ENCODE measurements around the gene EML6. TPM values are rescaled to one million over a fixed set of nuclear protein-coding genes. Genes with fewer than 3 reads are reported as not detected.

Gene EML6
- total and polyA plus RNA-seq, 2 donors (not counting 1 experiment from before 2014, with no cell fraction given), result 0.34 to 1.3 TPM

DNA sequence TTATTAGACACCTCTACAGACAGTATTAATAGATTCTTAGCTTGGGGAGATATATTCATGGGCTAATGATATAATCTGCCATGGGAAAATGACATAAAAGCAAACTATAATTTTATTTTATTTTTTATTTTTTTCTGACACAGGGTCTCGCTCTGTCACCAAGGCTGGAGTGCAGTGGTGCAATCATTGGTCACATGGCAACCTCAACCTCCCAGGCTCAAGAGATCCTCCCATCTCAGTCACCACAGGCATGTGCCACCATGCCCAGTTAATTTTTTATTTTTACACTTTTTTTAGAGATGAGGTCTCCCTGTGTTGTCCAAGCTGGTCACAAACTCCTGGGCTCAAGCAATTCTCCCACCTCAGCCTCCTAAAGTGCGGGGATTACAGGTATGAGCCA, 287.5 kb downstream of the EML6 start:
- Histone ChIP-seq H3K79me2 (ENCODE audit: control insufficient read depth, insufficient read depth, low read length) (peaks cover 100% of the 10 kb centered on the region), H4K20me1 (ENCODE audit: control insufficient read depth, extremely low read depth, insufficient read depth, low read length) (peaks cover 29% of the 10 kb centered on the region), H3K9ac (ENCODE audit: insufficient read depth, low read length) (no peak overlapping the region), H3K9me3 (ENCODE audit: control insufficient read depth, insufficient read depth, low read depth, low read length) (no peaks in the 10 kb centered on the region), H3K4me1 (ENCODE audit: control insufficient read depth, extremely low read depth, insufficient read depth, low read length) (peaks cover 19% of the 10 kb centered on the region), H3K4me2 (ENCODE audit: extremely low read depth, insufficient read depth, low read length) (peak overlapping the region; percentile 95), H2AFZ (ENCODE audit: low read length) (no peak overlapping the region), H3K27ac (ENCODE audit: insufficient read depth, low read length) (no peak overlapping the region), H3K4me3 (replicated peaks in 1 of 4; ENCODE audit: control extremely low read depth in 1 of 4, insufficient read depth in 1 of 4, low read depth in 3 of 4, low read length in 4 of 4) (peak overlapping the region in 1 of 4 experiments; percentile 40), H3K27me3 (ENCODE audit: control insufficient read depth, insufficient read depth, low read length) (no peaks in the 10 kb centered on the region), H3K36me3 (ENCODE audit: control insufficient read depth, insufficient read depth, low read length) (no peaks in the 10 kb centered on the region)
- peak; percentile 29 to 43 for DNase-seq (ENCODE audit: low read depth in 2 of 2)
- TF ChIP-seq, protein P1, sequence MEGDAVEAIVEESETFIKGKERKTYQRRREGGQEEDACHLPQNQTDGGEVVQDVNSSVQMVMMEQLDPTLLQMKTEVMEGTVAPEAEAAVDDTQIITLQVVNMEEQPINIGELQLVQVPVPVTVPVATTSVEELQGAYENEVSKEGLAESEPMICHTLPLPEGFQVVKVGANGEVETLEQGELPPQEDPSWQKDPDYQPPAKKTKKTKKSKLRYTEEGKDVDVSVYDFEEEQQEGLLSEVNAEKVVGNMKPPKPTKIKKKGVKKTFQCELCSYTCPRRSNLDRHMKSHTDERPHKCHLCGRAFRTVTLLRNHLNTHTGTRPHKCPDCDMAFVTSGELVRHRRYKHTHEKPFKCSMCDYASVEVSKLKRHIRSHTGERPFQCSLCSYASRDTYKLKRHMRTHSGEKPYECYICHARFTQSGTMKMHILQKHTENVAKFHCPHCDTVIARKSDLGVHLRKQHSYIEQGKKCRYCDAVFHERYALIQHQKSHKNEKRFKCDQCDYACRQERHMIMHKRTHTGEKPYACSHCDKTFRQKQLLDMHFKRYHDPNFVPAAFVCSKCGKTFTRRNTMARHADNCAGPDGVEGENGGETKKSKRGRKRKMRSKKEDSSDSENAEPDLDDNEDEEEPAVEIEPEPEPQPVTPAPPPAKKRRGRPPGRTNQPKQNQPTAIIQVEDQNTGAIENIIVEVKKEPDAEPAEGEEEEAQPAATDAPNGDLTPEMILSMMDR (conservative IDR thresholded peaks at IDR 0.05 in 1 of 2, IDR thresholded peaks at IDR 0.05 in 1 of 2; ENCODE audit: low read depth in 1 of 2, low read length in 2 of 2), result no peak
- TF ChIP-seq EZH2 (IDR thresholded peaks at IDR 0.05; ENCODE audit: low read length, missing control alignments), result no peak

DNA sequence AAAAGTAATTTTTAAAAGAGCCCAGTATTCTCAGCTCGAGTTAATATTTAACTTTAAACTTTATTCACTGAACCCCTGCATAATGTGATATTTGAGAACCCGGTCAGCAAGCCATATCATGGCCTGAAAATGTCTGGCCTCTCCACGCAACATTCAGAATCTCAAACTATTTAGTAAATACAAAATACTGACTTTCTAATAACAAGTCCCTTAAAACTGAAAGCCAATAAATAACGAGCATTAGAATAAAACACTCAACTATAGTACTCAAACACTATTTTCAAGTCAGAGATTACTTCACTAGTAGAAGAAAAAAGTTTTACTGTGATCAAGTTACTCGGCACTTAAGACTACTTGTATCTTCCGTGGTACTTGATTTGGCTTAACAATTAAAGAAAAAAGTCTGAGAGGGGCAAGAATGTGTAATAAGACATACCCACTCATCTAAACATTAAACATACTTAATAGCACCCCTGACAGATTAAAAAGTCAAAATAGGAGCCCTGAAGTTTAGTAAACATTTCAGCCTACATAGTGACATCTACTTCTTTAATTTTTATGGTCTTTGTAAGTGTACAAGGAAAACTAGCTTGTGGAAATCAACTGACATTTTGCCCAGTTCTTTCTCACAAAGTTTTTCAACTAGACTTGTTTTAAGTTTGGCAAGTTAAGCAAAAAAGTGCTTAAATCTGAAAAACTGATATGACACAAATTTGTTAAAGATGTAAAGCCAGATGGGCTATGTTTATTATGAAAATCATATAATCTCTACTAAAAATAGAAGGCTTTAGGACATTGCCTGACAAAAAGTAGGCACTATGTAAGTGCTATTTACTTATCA, 288.6 kb downstream of the EML6 start:
- no peak overlapping the region for H3K9ac ChIP-seq (ENCODE audit: insufficient read depth, low read length)
- no peaks in the 10 kb centered on the region for H3K27me3 ChIP-seq (ENCODE audit: control insufficient read depth, insufficient read depth, low read length)
- H3K4me2 ChIP-seq (ENCODE audit: extremely low read depth, insufficient read depth, low read length), result peak overlapping the region; percentile 52
- no peaks in the 10 kb centered on the region for H3K9me3 ChIP-seq (ENCODE audit: control insufficient read depth, insufficient read depth, low read depth, low read length)
- DNase-seq (ENCODE audit: low read depth in 2 of 2), result no peak
- no peaks in the 10 kb centered on the region for H3K36me3 ChIP-seq (ENCODE audit: control insufficient read depth, insufficient read depth, low read length)
- no peak for TF ChIP-seq EZH2 (IDR thresholded peaks at IDR 0.05; ENCODE audit: low read length, missing control alignments)
- TF ChIP-seq, protein P1 (conservative IDR thresholded peaks at IDR 0.05 in 1 of 2, IDR thresholded peaks at IDR 0.05 in 1 of 2; ENCODE audit: low read depth in 1 of 2, low read length in 2 of 2), result no peak
- peaks cover 19% of the 10 kb centered on the region for H3K4me1 ChIP-seq (ENCODE audit: control insufficient read depth, extremely low read depth, insufficient read depth, low read length)
- peak overlapping the region in 2 of 4 experiments; percentile 8 to 40 for H3K4me3 ChIP-seq (replicated peaks in 1 of 4; ENCODE audit: control extremely low read depth in 1 of 4, insufficient read depth in 1 of 4, low read depth in 3 of 4, low read length in 4 of 4)
- no peak overlapping the region for H3K27ac ChIP-seq (ENCODE audit: insufficient read depth, low read length)
- no peak overlapping the region for H2AFZ ChIP-seq (ENCODE audit: low read length)
- peaks cover 100% of the 10 kb centered on the region for H3K79me2 ChIP-seq (ENCODE audit: control insufficient read depth, insufficient read depth, low read length)
- H4K20me1 ChIP-seq (ENCODE audit: control insufficient read depth, extremely low read depth, insufficient read depth, low read length), result peaks cover 32% of the 10 kb centered on the region

DNA sequence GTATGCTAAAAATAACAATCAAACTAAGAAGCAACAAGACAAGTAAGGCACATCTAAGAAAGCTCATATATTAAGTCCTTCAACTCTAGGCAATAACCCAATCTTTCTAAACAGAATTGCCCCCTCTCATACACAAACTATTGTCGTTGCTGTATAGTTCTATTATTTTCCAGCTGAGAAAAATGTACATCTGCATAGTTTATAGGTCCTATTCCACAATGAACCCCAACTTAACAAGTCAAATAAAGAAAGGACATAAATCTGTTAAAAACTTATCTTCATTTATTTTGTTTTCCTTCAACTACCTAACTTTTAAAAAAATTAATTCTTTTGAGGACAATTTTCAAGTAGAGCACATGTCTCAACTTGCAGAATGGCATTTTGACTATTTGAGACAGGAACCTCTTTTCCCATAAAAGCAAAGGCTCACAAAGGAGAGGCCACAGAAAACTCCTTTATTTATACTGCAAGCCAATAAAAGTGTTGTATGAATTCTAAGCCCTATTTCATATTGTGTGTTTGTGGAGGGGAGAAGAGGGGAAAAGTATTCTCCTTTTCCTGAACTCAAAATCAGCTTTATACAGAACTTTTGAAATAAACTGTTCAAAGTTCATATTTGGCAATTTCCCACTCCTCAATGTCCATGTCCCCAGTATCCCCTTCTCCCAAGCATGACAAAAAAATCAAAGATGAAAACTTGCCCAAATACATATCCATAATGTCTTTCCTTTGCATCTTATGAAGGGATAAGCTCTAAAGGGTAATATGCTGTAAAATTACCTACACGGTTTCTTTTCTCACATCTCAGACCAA, 289.4 kb downstream of the EML6 start:
- peaks cover 37% of the 10 kb centered on the region for H4K20me1 ChIP-seq (ENCODE audit: control insufficient read depth, extremely low read depth, insufficient read depth, low read length)
- no peaks in the 10 kb centered on the region for H3K9me3 ChIP-seq (ENCODE audit: control insufficient read depth, insufficient read depth, low read depth, low read length)
- H3K4me3 ChIP-seq (replicated peaks in 1 of 4; ENCODE audit: control extremely low read depth in 1 of 4, insufficient read depth in 1 of 4, low read depth in 3 of 4, low read length in 4 of 4), result peak overlapping the region in 2 of 4 experiments; percentile 1 to 40
- no peak for DNase-seq (ENCODE audit: low read depth in 2 of 2)
- no peak overlapping the region for H2AFZ ChIP-seq (ENCODE audit: low read length)
- H3K4me2 ChIP-seq (ENCODE audit: extremely low read depth, insufficient read depth, low read length), result peak overlapping the region; percentile 54
- H3K79me2 ChIP-seq (ENCODE audit: control insufficient read depth, insufficient read depth, low read length), result peaks cover 100% of the 10 kb centered on the region
- H3K4me1 ChIP-seq (ENCODE audit: control insufficient read depth, extremely low read depth, insufficient read depth, low read length), result peaks cover 18% of the 10 kb centered on the region
- no peaks in the 10 kb centered on the region for H3K27me3 ChIP-seq (ENCODE audit: control insufficient read depth, insufficient read depth, low read length)
- H3K9ac ChIP-seq (ENCODE audit: insufficient read depth, low read length), result no peak overlapping the region
- H3K36me3 ChIP-seq (ENCODE audit: control insufficient read depth, insufficient read depth, low read length), result no peaks in the 10 kb centered on the region
- TF ChIP-seq EZH2 (IDR thresholded peaks at IDR 0.05; ENCODE audit: low read length, missing control alignments), result no peak
- TF ChIP-seq, protein P1 (conservative IDR thresholded peaks at IDR 0.05 in 1 of 2, IDR thresholded peaks at IDR 0.05 in 1 of 2; ENCODE audit: low read depth in 1 of 2, low read length in 2 of 2), result no peak
- H3K27ac ChIP-seq (ENCODE audit: insufficient read depth, low read length), result no peak overlapping the region

Data from fibroblast of lung (primary cell).